GM18520 (cell line): Measurements from ENCODE around the gene DCLRE1C.
A peak's percentile ranks its signal among the peaks of the same experiment; 100 is the strongest.
"Not testable (repeated sequence)": the region's sequence is repeated elsewhere in the genome, so short reads cannot be mapped to it uniquely, and the experiment has no call there.

Source experiments
- ATAC-seq: cut with Tn5 transposase; IDR thresholded peaks from one replicate; pipeline ENCODE4 v1.9.1; 2021; ENCODE audit not compliant: unreplicated experiment

The DCLRE1C gene

GRCh38 chr10:14954001-14954770, at the start of gene DCLRE1C:
Gene DCLRE1C, minus strand, starts transcription at chr10:14954096. Its CDS starts 86 bp downstream, at chr10:14954010.
- peak; percentile 62 for ATAC-seq

GRCh38 chr10:14995964-14996565, 42.2 kb upstream of the DCLRE1C start:
- ATAC-seq: no peak

GRCh38 chr10:14993500-14994455, 39.9 kb upstream of the DCLRE1C start:
- ATAC-seq: not testable (repeated sequence)

- not testable (repeated sequence) for ATAC-seq
Observed at GRCh38 chr10:14992336-14992735, 38.4 kb upstream of the DCLRE1C start.

- not testable (repeated sequence) for ATAC-seq
Observed at GRCh38 chr10:14991035-14991749, 37.3 kb upstream of the DCLRE1C start.

GRCh38 chr10:14989552-14989951, 35.7 kb upstream of the DCLRE1C start:
- not testable (repeated sequence) for ATAC-seq

- ATAC-seq: no peak
Observed at GRCh38 chr10:14982744-14983143, 28.8 kb upstream of the DCLRE1C start.

- no peak for ATAC-seq
Observed at GRCh38 chr10:14975672-14976273, 21.9 kb upstream of the DCLRE1C start.

- ATAC-seq: not testable (repeated sequence)
Observed at GRCh38 chr10:14974153-14974998, 20.5 kb upstream of the DCLRE1C start.

- no peak for ATAC-seq
Observed at GRCh38 chr10:14971867-14972448, 18.1 kb upstream of the DCLRE1C start.

- no peak for ATAC-seq
Observed at GRCh38 chr10:14967897-14968296, 14.0 kb upstream of the DCLRE1C start.

- ATAC-seq: peak; percentile 58
Observed at GRCh38 chr10:14959221-14960057, 5.5 kb upstream of the DCLRE1C start, which contains the start of gene MEIG1. Gene MEIG1, plus strand, starts transcription at chr10:14959388. Its CDS starts 7,081 bp downstream, at chr10:14966469.

- no peak for ATAC-seq
Observed at GRCh38 chr10:14958872-14959220, 5.0 kb upstream of the DCLRE1C start.

GRCh38 chr10:14954934-14955333, 1.0 kb upstream of the DCLRE1C start:
- no peak for ATAC-seq

- ATAC-seq: peak; percentile 42
Observed at GRCh38 chr10:14953424-14954000, 384 bp downstream of the DCLRE1C start.

- no peak for ATAC-seq
Observed at GRCh38 chr10:14952851-14953423, 959 bp downstream of the DCLRE1C start.

GRCh38 chr10:14949291-14949690, 4.6 kb downstream of the DCLRE1C start:
- ATAC-seq: no peak
